WTC11 (cell line): ENCODE data around the gene SEMA4A. TPM values are rescaled to one million over a fixed set of nuclear protein-coding genes. Genes with fewer than 3 reads are reported as not detected.
A peak's percentile ranks its signal among the peaks of the same experiment; 100 is the strongest.

ENCODE experiments used
- ATAC-seq: fragments of 200-7000 bp; cut with Tn5 transposase; 2 replicates; pipeline ENCODE4 v1.10.0; 2021; ENCODE audit warnings: mild to moderate bottlenecking, moderate library complexity
- CTCF ChIA-PET: fragments of 300-600 bp; sonication (Branson Sonifier 250); formaldehyde crosslinking; loops from one replicate; lab custom pipeline; 2021; ENCODE audit warnings: antibody characterized with exemption; lab: Charles Lee
- POLR2A ChIA-PET: fragments of 350-600 bp; sonication (Branson Sonifier 250); formaldehyde crosslinking; loops from one replicate; lab custom pipeline; 2021; ENCODE audit warnings: antibody characterized with exemption; lab: Charles Lee
- DNase-seq: peaks from one replicate; pipeline ENCODE4 v3.0.0; 2021; ENCODE audit warnings: low spot score
- H3K27ac Mint-ChIP-seq: 2 replicates; pipeline ENCODE4 v1.8.0; 2021; ENCODE audit warnings: mixed read lengths
- H3K27me3 Mint-ChIP-seq: 2 replicates; pipeline ENCODE4 v1.8.0; 2021; ENCODE audit warnings: low read depth, mild to moderate bottlenecking, moderate library complexity, mixed read lengths
- H3K36me3 Mint-ChIP-seq: 2 replicates; pipeline ENCODE4 v1.8.0; 2021; ENCODE audit warnings: mixed read lengths
- H3K4me1 Mint-ChIP-seq: 2 replicates; pipeline ENCODE4 v1.8.0; 2022; ENCODE audit warnings: mixed read lengths
- H3K4me3 Mint-ChIP-seq: 2 replicates; pipeline ENCODE4 v1.8.0; 2021; ENCODE audit warnings: mild to moderate bottlenecking, moderate library complexity, mixed read lengths
- H3K9me3 Mint-ChIP-seq: 2 replicates; pipeline ENCODE4 v1.8.0; 2021; ENCODE audit warnings: mixed read lengths
- ARID4B ChIP-seq: sonication (generic); formaldehyde crosslinking; IDR thresholded peaks from 2 replicates; pipeline ENCODE4 v1.8.0; 2023; ENCODE audit warnings: missing genetic modification reagents, mild to moderate bottlenecking, borderline replicate concordance
- ATF3 ChIP-seq: sonication (generic); formaldehyde crosslinking; conservative IDR thresholded peaks from 2 replicates; pipeline ENCODE4 v1.8.1; 2022; ENCODE audit warnings: mild to moderate bottlenecking, missing genetic modification reagents
- FOXP4 ChIP-seq: sonication (generic); formaldehyde crosslinking; IDR thresholded peaks from 2 replicates; pipeline ENCODE4 v1.8.0; 2022; ENCODE audit warnings: mild to moderate bottlenecking, missing genetic modification reagents
- GABPB1 ChIP-seq: sonication (generic); formaldehyde crosslinking; IDR thresholded peaks from 2 replicates; pipeline ENCODE4 v1.8.1; 2023; ENCODE audit warnings: mild to moderate bottlenecking, missing genetic modification reagents
- JUN ChIP-seq: sonication (generic); formaldehyde crosslinking; IDR thresholded peaks from 2 replicates; pipeline ENCODE4 v1.8.0; 2023; ENCODE audit warnings: mild to moderate bottlenecking, missing genetic modification reagents
- MAX ChIP-seq: sonication (generic); formaldehyde crosslinking; IDR thresholded peaks from 2 replicates; pipeline ENCODE4 v1.8.0; 2022; ENCODE audit warnings: mild to moderate bottlenecking, missing genetic modification reagents
- MLX ChIP-seq: sonication (generic); formaldehyde crosslinking; IDR thresholded peaks from 2 replicates; pipeline ENCODE4 v1.8.1; 2023; ENCODE audit warnings: mild to moderate bottlenecking, missing genetic modification reagents, moderate library complexity
- NFATC4 ChIP-seq: fragments of 250-450 bp; sonication (Bioruptor Pico); IDR thresholded peaks from 2 replicates; pipeline ENCODE4 v1.9.0; 2021; ENCODE audit warnings: mild to moderate bottlenecking
- NFE2L1 ChIP-seq: sonication (generic); formaldehyde crosslinking; IDR thresholded peaks from 2 replicates; pipeline ENCODE4 v1.8.1; 2023; ENCODE audit warnings: missing genetic modification reagents
- RELA ChIP-seq: sonication (generic); formaldehyde crosslinking; IDR thresholded peaks from 2 replicates; pipeline ENCODE4 v1.8.1; 2022; ENCODE audit warnings: missing genetic modification reagents, mild to moderate bottlenecking, borderline replicate concordance
- SOX15 ChIP-seq: fragments of 250-450 bp; sonication (Bioruptor Pico); IDR thresholded peaks from 2 replicates; pipeline ENCODE4 v1.9.0; 2021; ENCODE audit warnings: mild to moderate bottlenecking
- TEAD1 ChIP-seq: sonication (generic); formaldehyde crosslinking; IDR thresholded peaks from 2 replicates; pipeline ENCODE4 v1.8.0; 2022; ENCODE audit warnings: mild to moderate bottlenecking, missing genetic modification reagents
- TEAD4 ChIP-seq: sonication (generic); formaldehyde crosslinking; IDR thresholded peaks from 2 replicates; pipeline ENCODE4 v1.8.0; 2022; ENCODE audit warnings: mild to moderate bottlenecking, missing genetic modification reagents
- ZBTB43 ChIP-seq: sonication (generic); formaldehyde crosslinking; IDR thresholded peaks from 2 replicates; pipeline ENCODE4 v1.8.1; 2023; ENCODE audit warnings: mild to moderate bottlenecking, missing genetic modification reagents
- ZMAT4 ChIP-seq: fragments of 250-450 bp; sonication (Bioruptor Pico); IDR thresholded peaks from 2 replicates; pipeline ENCODE4 v1.9.0; 2021; ENCODE audit warnings: mild to moderate bottlenecking
- ZNF138 ChIP-seq: sonication (generic); formaldehyde crosslinking; conservative IDR thresholded peaks from 2 replicates; pipeline ENCODE4 v1.8.1; 2022; ENCODE audit warnings: mild to moderate bottlenecking, moderate library complexity, missing genetic modification reagents
- ZNF219 ChIP-seq: sonication (generic); formaldehyde crosslinking; IDR thresholded peaks from 2 replicates; pipeline ENCODE4 v1.8.0; 2023; ENCODE audit warnings: missing genetic modification reagents, mild to moderate bottlenecking, borderline replicate concordance
- ZNF281 ChIP-seq: sonication (generic); formaldehyde crosslinking; IDR thresholded peaks from 2 replicates; pipeline ENCODE4 v1.8.0; 2023; ENCODE audit warnings: mild to moderate bottlenecking, missing genetic modification reagents
- ZNF416 ChIP-seq: fragments of 250-450 bp; sonication (Bioruptor Pico); IDR thresholded peaks from 2 replicates; pipeline ENCODE4 v1.9.0; 2021; ENCODE audit warnings: mild to moderate bottlenecking, inconsistent platforms
- ZNF423 ChIP-seq: fragments of 250-450 bp; sonication (Bioruptor Pico); IDR thresholded peaks from 2 replicates; pipeline ENCODE4 v2.1.2; 2022; ENCODE audit warnings: mild to moderate bottlenecking, moderate library complexity
- total RNA-seq: library from RNA; stranded (reverse); gene quantifications from 3 replicates; pipeline ENCODE4 v1.2.3, GENCODE V29; 2021

SEMA4A gene
- total RNA-seq, 1 experiment from 2014 or later: 12.4 TPM

- no peak for TF ChIP-seq FOXP4
Measured at GRCh38 chr1:156128654-156129597, 24.5 kb upstream of the SEMA4A start (continued).

- Mint-ChIP-seq H3K4me1 (peaks cover 29% of the 10 kb centered on the region), H3K27ac (peak overlapping the region; percentile 96), H3K9me3 (no peaks in the 10 kb centered on the region), H3K4me3 (no peak overlapping the region), H3K27me3 (no peaks in the 10 kb centered on the region; the same call in 1 of the 2 replicates), H3K36me3 (peaks cover 6% of the 10 kb centered on the region)
- ChIA-PET POLR2A (interaction anchor here (0.8 to 2.7 kb wide), 9 partner anchors 14 to 152 kb away, joined by 3 to 24 read pairs (median 4); partner anchors contain the start of genes ARHGEF2, MEX3A and RAB25), CTCF (interaction anchor here (0.6 to 28.0 kb wide), 54 partner anchors 8 to 276 kb away, joined by 3 to 1176 read pairs (median 4); partner anchors contain the start of genes ARHGEF2, BGLAP, KHDC4 and LAMTOR2)
- DNase-seq (peak; percentile 94), ATAC-seq (peak; percentile 92)
- peak; percentile 65 for TF ChIP-seq MAX (CRISPR knock-in tag)
- no peak for TF ChIP-seq ZBTB43 (CRISPR knock-in tag)
- no peak for TF ChIP-seq ZNF138 (CRISPR knock-in tag)
- no peak for TF ChIP-seq SOX15 (CRISPR knock-in tag)
- peak; percentile 71; the same call in 1 of the 2 replicates for TF ChIP-seq NFE2L1 (CRISPR knock-in tag)
- no peak for TF ChIP-seq ZNF219 (CRISPR knock-in tag)
- no peak for TF ChIP-seq ZMAT4 (CRISPR knock-in tag)
- TF ChIP-seq ATF3 (CRISPR knock-in tag): peak; percentile 74; the same call in 1 of the 2 replicates
- 0 out of 2 replicates have a peak, but pooled peaks have one; percentile 12 for TF ChIP-seq ZNF423 (CRISPR knock-in tag)
- no peak for TF ChIP-seq NFATC4 (CRISPR knock-in tag)
- 0 out of 2 replicates have a peak, but pooled peaks have one; percentile 13 for TF ChIP-seq GABPB1 (CRISPR knock-in tag)
- TF ChIP-seq TEAD1 (CRISPR knock-in tag): peak; percentile 91; the same call in 1 of the 2 replicates
- TF ChIP-seq TEAD4 (CRISPR knock-in tag): no peak
- TF ChIP-seq JUN (CRISPR knock-in tag): peak; percentile 30; the same call in 1 of the 2 replicates
- no peak for TF ChIP-seq RELA (CRISPR knock-in tag)
- no peak for TF ChIP-seq ZNF281
- TF ChIP-seq MLX (CRISPR knock-in tag): no peak
- TF ChIP-seq ZNF416 (CRISPR knock-in tag): peak; percentile 99
- TF ChIP-seq ARID4B (CRISPR knock-in tag): no peak
Measured at GRCh38 chr1:156129687-156130577, 23.5 kb upstream of the SEMA4A start.
